Stimulated activated CD8-positive, alpha-beta memory T cell treated with anti-CD3 and anti-CD28 coated beads, Interleukin-7, amount 100 ng/mL, for 24 hours (primary cell): Measurements from ENCODE around the gene ATP2C1.
"Not testable (repeated sequence)": the region's sequence is repeated elsewhere in the genome, so short reads cannot be mapped to it uniquely, and the experiment has no call there.

Experiments used
- DNase-seq: peaks from one replicate; pipeline ENCODE4 v3.0.0-alpha.2; 2020; ENCODE audit warnings: low read depth

ATP2C1 gene, protein sequence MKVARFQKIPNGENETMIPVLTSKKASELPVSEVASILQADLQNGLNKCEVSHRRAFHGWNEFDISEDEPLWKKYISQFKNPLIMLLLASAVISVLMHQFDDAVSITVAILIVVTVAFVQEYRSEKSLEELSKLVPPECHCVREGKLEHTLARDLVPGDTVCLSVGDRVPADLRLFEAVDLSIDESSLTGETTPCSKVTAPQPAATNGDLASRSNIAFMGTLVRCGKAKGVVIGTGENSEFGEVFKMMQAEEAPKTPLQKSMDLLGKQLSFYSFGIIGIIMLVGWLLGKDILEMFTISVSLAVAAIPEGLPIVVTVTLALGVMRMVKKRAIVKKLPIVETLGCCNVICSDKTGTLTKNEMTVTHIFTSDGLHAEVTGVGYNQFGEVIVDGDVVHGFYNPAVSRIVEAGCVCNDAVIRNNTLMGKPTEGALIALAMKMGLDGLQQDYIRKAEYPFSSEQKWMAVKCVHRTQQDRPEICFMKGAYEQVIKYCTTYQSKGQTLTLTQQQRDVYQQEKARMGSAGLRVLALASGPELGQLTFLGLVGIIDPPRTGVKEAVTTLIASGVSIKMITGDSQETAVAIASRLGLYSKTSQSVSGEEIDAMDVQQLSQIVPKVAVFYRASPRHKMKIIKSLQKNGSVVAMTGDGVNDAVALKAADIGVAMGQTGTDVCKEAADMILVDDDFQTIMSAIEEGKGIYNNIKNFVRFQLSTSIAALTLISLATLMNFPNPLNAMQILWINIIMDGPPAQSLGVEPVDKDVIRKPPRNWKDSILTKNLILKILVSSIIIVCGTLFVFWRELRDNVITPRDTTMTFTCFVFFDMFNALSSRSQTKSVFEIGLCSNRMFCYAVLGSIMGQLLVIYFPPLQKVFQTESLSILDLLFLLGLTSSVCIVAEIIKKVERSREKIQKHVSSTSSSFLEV

DNA sequence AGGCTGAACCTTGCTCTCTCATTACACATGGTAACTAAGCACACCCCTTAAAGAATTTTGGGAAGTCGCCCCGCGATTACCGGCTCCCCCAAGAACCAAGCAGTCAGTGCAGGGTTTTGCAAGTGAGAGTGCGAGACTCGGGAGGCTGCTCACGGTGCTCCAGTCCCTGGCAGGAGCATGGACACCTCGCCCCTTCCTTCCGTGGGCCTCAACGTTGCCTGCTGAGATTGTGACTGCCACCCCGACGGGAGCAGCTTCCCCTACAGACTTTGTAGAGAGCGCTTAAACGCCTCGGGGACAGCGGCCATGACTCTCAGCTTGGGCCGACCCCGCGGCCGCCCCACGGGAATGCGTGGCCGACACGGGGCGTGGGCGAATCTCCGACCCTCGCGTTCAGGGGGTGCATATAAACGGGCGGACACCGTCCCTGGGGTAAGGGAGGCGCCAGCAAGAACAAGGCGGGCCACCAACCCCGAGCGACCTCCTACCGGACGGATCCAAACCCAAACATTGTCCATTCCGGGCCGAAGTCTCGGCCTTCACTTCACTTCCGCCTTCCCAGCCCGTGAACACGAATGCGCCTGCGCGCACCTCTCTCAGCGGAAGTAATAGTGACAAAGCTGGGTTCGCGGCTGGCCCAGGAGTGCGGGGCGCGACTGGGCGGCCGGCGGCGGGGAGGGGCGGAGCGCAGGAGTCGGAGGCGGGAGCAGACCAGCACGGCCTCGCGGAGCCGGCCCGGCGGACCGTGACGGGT, at the start of gene ATP2C1:
TSS of gene ATP2C1 (plus strand) at position 709 of the 754 bp plus-strand sequence. CDS start 686 bp downstream, outside the sequence.
- peak; percentile 78 for DNase-seq

DNA sequence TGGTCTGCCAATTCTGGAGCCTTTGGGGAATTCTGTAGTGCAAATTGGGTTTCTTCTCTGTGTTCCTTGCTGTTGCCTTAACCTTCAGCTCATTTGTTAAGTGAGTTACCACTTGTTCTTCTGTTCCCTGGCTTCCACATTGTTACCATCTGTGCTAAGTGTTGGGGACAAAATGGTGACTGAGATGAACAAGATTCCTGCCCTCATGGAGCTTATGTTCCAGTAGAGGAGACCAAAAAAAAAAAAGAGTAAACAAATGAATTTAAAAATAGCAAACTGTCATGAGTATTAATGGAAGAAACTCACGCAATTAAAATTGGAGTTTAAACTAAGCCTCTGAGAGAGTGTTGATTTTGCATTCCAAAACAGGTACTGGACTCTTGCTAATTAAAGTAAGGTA, 49.4 kb upstream of the ATP2C1 start:
- DNase-seq = no peak

DNA sequence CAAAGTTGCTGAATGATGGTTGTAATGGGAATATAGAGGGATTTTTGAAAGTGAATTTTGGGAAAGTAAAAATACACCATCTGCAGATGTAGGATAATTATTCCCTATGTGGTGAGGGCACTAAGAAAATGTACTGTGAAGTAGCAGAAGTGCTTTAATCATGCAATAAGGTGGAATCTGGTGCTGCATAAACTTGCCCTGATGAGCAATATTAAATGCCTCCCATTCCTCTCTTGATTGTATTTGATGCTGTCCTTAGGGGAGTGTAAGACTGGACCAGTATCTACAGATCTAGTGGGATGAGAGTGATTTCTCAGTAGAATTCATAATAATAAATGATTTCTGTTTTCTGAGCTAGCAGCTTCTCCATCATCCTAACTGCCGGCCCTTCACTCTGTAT, 47.7 kb upstream of the ATP2C1 start:
- no peak for DNase-seq

GRCh38 chr3:130849091-130849552, 44.8 kb upstream of the ATP2C1 start:
- DNase-seq = no peak

- peak; percentile 1 for DNase-seq
Observed at GRCh38 chr3:130850044-130850797, 43.7 kb upstream of the ATP2C1 start.

DNA sequence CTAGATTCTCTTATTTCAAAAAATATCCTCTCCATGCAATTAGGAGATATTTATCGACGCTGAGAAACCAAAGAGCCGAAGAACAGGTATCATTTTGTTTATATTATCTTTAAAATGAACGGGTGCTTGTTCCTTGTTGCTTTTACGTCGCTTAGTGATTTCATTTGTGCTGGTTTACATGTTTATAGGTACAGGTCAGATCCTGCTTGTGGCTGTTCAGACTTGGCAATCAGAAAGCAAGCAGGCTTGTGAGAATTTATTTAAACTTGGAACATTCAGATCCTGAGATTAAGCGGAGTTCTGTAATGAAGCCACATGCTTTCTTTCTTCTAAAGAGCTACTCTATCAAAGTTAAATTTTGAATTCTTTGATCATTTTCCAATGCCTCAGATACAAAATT, 43.0 kb upstream of the ATP2C1 start:
- no peak for DNase-seq

GRCh38 chr3:130851277-130851676, 42.6 kb upstream of the ATP2C1 start:
- no peak for DNase-seq

GRCh38 chr3:130853581-130853980, 40.3 kb upstream of the ATP2C1 start:
- no peak for DNase-seq

DNA sequence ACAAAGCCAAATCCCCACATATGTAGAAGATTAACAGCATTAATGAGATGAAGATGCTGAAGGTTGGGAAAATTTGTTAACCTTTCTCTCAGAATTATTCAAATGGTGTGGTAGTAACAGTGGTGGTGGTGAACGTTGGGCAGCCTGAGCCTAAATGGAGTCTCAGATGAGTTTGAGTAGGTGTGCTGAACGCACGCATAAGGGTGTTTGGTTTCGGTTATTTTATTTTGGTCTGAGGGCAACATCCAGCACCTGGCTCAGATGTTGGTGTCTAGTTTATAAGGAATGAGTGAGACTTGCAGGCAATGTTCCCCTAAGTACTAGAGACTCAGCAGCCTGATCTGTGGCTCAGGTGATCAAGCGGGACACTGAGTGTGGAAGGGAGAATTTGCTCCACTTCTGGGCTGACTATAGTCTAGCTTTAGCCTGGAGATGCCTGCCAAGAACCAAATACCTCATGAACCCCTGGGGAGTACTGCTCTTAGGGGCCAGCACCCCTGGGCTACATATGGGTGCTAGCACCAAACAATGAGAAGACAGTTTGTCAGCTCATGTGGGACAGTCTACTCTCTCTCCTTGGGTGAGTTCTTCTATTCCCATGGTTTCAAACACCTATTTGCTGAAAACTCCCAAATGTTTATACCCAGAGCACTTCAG, 39.5 kb upstream of the ATP2C1 start:
- no peak for DNase-seq

GRCh38 chr3:130857336-130858026, 36.4 kb upstream of the ATP2C1 start:
- DNase-seq = no peak

DNA sequence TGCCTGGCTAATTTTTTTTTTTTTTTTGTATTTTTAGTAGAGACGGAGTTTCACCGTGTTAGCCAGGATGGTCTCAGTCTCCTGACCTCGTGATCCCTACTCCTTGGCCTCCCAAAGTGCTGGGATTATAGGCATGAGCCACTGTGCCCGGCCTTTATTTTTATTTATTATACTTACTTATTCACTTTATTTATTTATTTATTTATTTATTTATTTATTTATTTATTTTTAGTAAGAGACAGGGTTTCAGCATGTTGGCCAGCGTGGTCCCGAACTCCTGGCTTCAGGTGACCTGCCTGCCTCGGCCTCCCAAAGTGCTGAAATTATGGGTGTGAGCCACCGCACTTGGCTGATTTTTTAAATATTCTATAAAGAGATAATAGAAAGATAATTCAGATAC, 31.8 kb upstream of the ATP2C1 start:
- not testable (repeated sequence) for DNase-seq

GRCh38 chr3:130865489-130865888, 28.4 kb upstream of the ATP2C1 start:
- no peak for DNase-seq

- no peak for DNase-seq
Observed at GRCh38 chr3:130866327-130866726, 27.6 kb upstream of the ATP2C1 start.

DNA sequence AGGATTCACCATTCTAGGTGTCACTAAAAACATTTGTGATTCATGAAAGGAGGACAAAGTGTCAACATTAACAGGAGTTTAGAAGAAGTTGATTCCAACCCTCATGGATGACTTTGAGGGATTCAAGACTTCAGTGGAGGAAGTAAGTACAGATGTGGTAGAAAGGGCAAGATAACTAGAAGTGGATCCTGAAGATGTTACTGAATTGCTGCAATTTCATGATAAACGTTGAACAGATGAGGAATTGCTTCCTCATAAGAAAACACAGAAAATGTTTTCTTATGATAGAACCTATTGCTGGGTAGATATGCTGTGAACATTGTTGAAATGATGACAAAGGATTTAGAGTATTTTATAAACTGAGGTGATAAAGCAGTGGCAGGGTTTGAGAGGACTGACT, 23.5 kb upstream of the ATP2C1 start:
- DNase-seq = no peak

GRCh38 chr3:130876594-130876993, 17.3 kb upstream of the ATP2C1 start:
- no peak for DNase-seq

GRCh38 chr3:130878464-130878863, 15.4 kb upstream of the ATP2C1 start:
- no peak for DNase-seq

GRCh38 chr3:130889416-130889946, 4.4 kb upstream of the ATP2C1 start:
- no peak for DNase-seq

DNA sequence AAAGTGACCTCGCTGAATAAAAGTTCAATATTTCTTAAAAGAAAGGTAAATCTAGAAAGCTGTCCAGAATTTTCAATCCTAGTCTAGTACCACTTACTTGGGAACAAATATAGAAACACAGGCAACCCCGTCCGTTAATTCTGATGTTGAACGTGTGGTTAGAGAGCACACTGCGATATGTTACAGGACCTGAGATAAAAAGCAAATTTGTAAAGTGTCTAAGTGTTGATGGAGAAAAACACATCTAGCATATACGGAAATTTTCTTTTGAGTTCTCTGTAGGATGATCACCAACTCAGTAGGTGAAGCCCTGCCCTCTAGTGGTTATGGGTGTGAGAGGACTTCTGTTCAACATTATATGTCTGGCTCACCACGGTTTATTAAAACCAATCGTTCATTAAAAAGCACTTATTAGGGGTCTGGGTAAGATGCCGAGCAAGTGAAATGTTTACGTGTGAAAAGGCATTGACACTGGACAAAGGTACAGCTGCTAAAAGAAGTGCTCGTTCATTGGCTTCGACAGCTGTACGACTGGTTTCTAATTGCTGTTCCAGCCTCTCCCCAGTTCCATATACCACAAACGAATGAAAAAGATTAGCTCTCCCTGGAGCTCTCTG, 1.0 kb upstream of the ATP2C1 start:
- DNase-seq = peak; percentile 26
